DOHH2 (cell line): ENCODE results near the gene S100A11.

ENCODE experiments used
- H3F3A ChIP-seq: fragments of 200-600 bp; sonication (generic), shearing (Covaris generic); 2 replicates; pipeline ENCODE4 v1.6.0; 2016; ENCODE audit warnings: antibody characterized with exemption, mild to moderate bottlenecking; ENCODE audit not compliant: control insufficient read depth, insufficient read depth
- H3K27ac ChIP-seq: fragments of 200-600 bp; sonication (generic); 2 replicates; pipeline ENCODE4 v1.5.1; 2014; ENCODE audit warnings: low read depth, mild to moderate bottlenecking, low read length, moderate library complexity
- H3K27me3 ChIP-seq: fragments of 200-600 bp; sonication (generic); 2 replicates; pipeline ENCODE4 v1.6.1; 2014; ENCODE audit warnings: mild to moderate bottlenecking, low read length, mixed read lengths; ENCODE audit not compliant: control insufficient read depth
- H3K36me3 ChIP-seq: fragments of 200-600 bp; sonication (generic); 2 replicates; pipeline ENCODE4 v1.6.1; 2014; ENCODE audit warnings: mild to moderate bottlenecking, low read length, moderate library complexity, mixed read lengths; ENCODE audit not compliant: control insufficient read depth
- H3K4me1 ChIP-seq: fragments of 200-600 bp; sonication (generic); 2 replicates; pipeline ENCODE4 v1.6.1; 2014; ENCODE audit warnings: mild to moderate bottlenecking, low read length, mixed read lengths; ENCODE audit not compliant: control insufficient read depth
- H3K4me2 ChIP-seq: fragments of 200-600 bp; sonication (generic); 2 replicates; pipeline ENCODE4 v1.6.0; 2014; ENCODE audit warnings: mild to moderate bottlenecking, low read length, moderate library complexity
- H3K4me3 ChIP-seq: fragments of 200-600 bp; sonication (generic); 2 replicates; pipeline ENCODE4 v1.5.1; 2014; ENCODE audit warnings: mild to moderate bottlenecking, low read length, mixed read lengths
- H3K79me2 ChIP-seq: fragments of 200-600 bp; sonication (generic); 2 replicates; pipeline ENCODE4 v1.6.1; 2014; ENCODE audit warnings: mild to moderate bottlenecking, low read length, mixed read lengths; ENCODE audit not compliant: control insufficient read depth
- H3K9me2 ChIP-seq: fragments of 200-600 bp; sonication (generic); replicated peaks from 2 replicates; pipeline ENCODE4 v1.6.1; 2014; ENCODE audit warnings: mild to moderate bottlenecking, low read length, mixed read lengths; ENCODE audit not compliant: control insufficient read depth
- H3K9me3 ChIP-seq: fragments of 200-600 bp; sonication (generic); 2 replicates; pipeline ENCODE4 v1.6.1; 2014; ENCODE audit warnings: antibody characterized with exemption, low read length, mixed read lengths; ENCODE audit not compliant: control insufficient read depth, insufficient read depth
- H4K20me1 ChIP-seq: fragments of 200-600 bp; sonication (generic); 2 replicates; pipeline ENCODE4 v1.6.0; 2014; ENCODE audit warnings: low read depth, mild to moderate bottlenecking, antibody characterized with exemption, low read length, moderate library complexity; ENCODE audit not compliant: control insufficient read depth, insufficient read depth
- CTCF ChIP-seq: fragments of 200-600 bp; sonication (generic); IDR thresholded peaks from one replicate; pipeline ENCODE4 v1.5.1; 2014; ENCODE audit warnings: antibody characterized with exemption, mild to moderate bottlenecking, low read depth, low read length; ENCODE audit not compliant: poor library complexity, severe bottlenecking
- EZH2phosphoT487 ChIP-seq: fragments of 200-600 bp; sonication (generic); IDR thresholded peaks from 2 replicates; pipeline ENCODE4 v1.6.1; 2017; ENCODE audit warnings: borderline replicate concordance, mild to moderate bottlenecking, antibody characterized with exemption, low read length, moderate library complexity, mixed read lengths

Gene S100A11

DNA sequence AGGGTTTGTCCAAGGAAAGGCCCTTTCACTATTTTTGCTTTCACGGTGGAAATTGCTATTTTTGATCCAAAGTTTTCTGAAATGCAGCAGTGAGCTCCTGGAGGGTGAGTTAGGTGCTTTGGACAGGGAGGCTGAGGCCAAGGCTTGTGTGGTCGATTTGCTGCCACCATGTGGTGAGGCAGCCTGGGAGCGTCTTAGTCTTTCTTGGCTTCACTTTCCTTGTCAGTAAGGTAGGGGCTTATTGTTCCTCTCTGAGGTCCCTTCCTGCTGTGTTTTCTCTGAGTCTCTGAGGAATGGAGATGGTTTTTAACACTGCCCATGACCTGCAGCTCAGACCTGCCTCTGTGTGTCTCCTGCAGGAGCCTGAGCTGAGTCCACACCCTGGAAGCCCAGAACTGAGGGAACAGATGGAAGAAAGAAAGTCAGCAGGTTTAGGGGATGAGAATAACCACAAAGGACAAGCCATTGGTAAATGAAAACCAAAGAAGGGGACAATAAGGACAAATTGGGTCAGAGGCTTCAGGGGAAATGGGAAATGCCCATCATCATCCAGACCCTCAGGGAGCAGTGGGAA, 23.1 kb downstream of the S100A11 start:
- H3K36me3 ChIP-seq: no peaks in the 10 kb centered on the region
- no peak overlapping the region for H3K27ac ChIP-seq
- no peak overlapping the region for H3K4me3 ChIP-seq
- no peaks in the 10 kb centered on the region for H3K4me1 ChIP-seq
- H3K9me3 ChIP-seq: no peaks in the 10 kb centered on the region
- H3F3A ChIP-seq: no peaks in the 10 kb centered on the region
- H3K27me3 ChIP-seq: peaks cover 20% of the 10 kb centered on the region
- H3K79me2 ChIP-seq: no peaks in the 10 kb centered on the region
- no peaks in the 10 kb centered on the region for H4K20me1 ChIP-seq
- no peak for TF ChIP-seq EZH2phosphoT487
- peak; percentile 77 for TF ChIP-seq CTCF
- H3K9me2 ChIP-seq: no peaks in the 10 kb centered on the region
- no peak overlapping the region for H3K4me2 ChIP-seq

DNA sequence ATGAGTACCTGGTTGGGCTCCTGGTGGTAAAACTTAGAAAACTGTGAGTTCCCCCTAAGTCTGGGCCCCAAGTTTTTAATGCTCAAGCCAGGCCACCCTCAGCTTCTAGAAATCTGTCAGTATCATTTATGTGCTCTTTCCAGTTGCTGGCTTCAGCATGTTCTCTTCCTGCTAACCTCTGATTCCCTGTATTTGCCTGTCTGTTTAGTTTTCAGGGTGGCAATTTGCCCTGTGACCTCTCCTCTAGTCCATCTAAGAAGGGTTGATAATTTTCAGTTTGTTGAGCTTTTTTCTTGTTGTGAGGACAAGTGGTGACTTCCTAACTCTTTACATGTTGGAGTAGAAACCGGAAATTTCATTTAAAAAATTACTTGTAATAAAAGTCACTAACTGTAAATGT, 27.1 kb downstream of the S100A11 start:
- Histone ChIP-seq H3K9me3 (no peaks in the 10 kb centered on the region), H3K79me2 (no peaks in the 10 kb centered on the region), H3K4me2 (no peak overlapping the region), H3K4me3 (no peak overlapping the region), H3K4me1 (no peaks in the 10 kb centered on the region), H3K27me3 (peaks cover 23% of the 10 kb centered on the region), H3K36me3 (no peaks in the 10 kb centered on the region), H3F3A (no peaks in the 10 kb centered on the region), H3K27ac (no peak overlapping the region), H3K9me2 (no peaks in the 10 kb centered on the region), H4K20me1 (no peaks in the 10 kb centered on the region)
- TF ChIP-seq CTCF (no peak), EZH2phosphoT487 (no peak)

GRCh38 chr1:152007047-152007446, 29.8 kb downstream of the S100A11 start:
- Histone ChIP-seq H4K20me1 (no peaks in the 10 kb centered on the region), H3K4me3 (no peak overlapping the region), H3F3A (no peaks in the 10 kb centered on the region), H3K4me1 (no peaks in the 10 kb centered on the region), H3K79me2 (no peaks in the 10 kb centered on the region), H3K4me2 (no peak overlapping the region), H3K9me3 (no peaks in the 10 kb centered on the region), H3K27ac (no peak overlapping the region), H3K36me3 (no peaks in the 10 kb centered on the region), H3K9me2 (no peaks in the 10 kb centered on the region), H3K27me3 (peaks cover 33% of the 10 kb centered on the region)
- no peak for TF ChIP-seq EZH2phosphoT487
- TF ChIP-seq CTCF: no peak
